H1 (cell line): ENCODE measurements around the gene ITPKC. TPM values are rescaled to one million over a fixed set of nuclear protein-coding genes. Genes with fewer than 3 reads are reported as not detected.

Experiments
- CTBP2 ChIP-seq: IDR thresholded peaks from 2 replicates; pipeline ENCODE4 v1.7.0; 2011; ENCODE audit warnings: borderline replicate concordance, mild to moderate bottlenecking, moderate library complexity, mixed read lengths, low read length; ENCODE audit not compliant: insufficient read depth, insufficient read length
- EGR1 ChIP-seq: IDR thresholded peaks from 2 replicates; pipeline ENCODE4 v1.6.1; 2011; ENCODE audit warnings: low read depth, low read length, borderline replicate concordance
- JUN ChIP-seq: IDR thresholded peaks from 2 replicates; pipeline ENCODE4 v1.6.1; 2011; ENCODE audit warnings: low read depth, mild to moderate bottlenecking, improper control_type of control experiment, low read length
- MAFK ChIP-seq: IDR thresholded peaks from 2 replicates; pipeline ENCODE4 v1.6.1; 2012; ENCODE audit warnings: low read depth, mild to moderate bottlenecking, improper control_type of control experiment, low read length
- MAX ChIP-seq: IDR thresholded peaks from 2 replicates; pipeline ENCODE4 v1.6.1; 2012; ENCODE audit warnings: inconsistent platforms
- PHF8 ChIP-seq: fragments of 200-600 bp; sonication (generic); conservative IDR thresholded peaks from 2 replicates; pipeline ENCODE4 v1.7.1; 2012; ENCODE audit warnings: low read depth, mild to moderate bottlenecking, inconsistent platforms, low read length, moderate library complexity
- POLR2AphosphoS5 ChIP-seq: IDR thresholded peaks from 2 replicates; pipeline ENCODE4 v1.6.1; 2011; ENCODE audit warnings: low read depth, low read length
- polyA plus RNA-seq, 7 experiments: library from polyadenylated mRNA; depleted of rRNA in 3 of 7; stranded (reverse) in 5 of 7; unstranded in 2 of 7; fragments of >200 nt in 5 of 7; fragments of 200-250 nt in 2 of 7; gene quantifications; 1 replicate in 5 of 7; 2 replicates in 1 of 7; 4 replicates in 1 of 7; pipeline versions ENCODE4 v1.2.1 to v1.2.3, GENCODE V29; 2011 to 2013; ENCODE audit warnings: missing spikeins in 2 of 7, mixed read lengths in 2 of 7
- total RNA-seq: library from RNA; stranded (reverse); fragmentation: NEBNext Ultra II Directional; extraction: Animal tissue kit (Norgen Biotek cat#: 25700); gene quantifications from 2 replicates; pipeline ENCODE4 v1.2.1, GENCODE V29; 2021

The ITPKC gene
- total and polyA plus RNA-seq, 2 of the 8 experiments (the other 6 are each of a cell fraction or from before 2014, with no cell fraction given): 5.2 to 8.9 TPM

- peak; percentile 99 for TF ChIP-seq MAX
- peak; percentile 90 for TF ChIP-seq POLR2AphosphoS5
- TF ChIP-seq PHF8: peak; percentile 39; the same call in 1 of the 2 replicates
- no peak for TF ChIP-seq CTBP2
- TF ChIP-seq EGR1: peak; percentile 32; the same call in 1 of the 2 replicates
- TF ChIP-seq JUN: no peak
- peak; percentile 90; the same call in 1 of the 2 replicates for TF ChIP-seq MAFK
These were observed 26.1 kb upstream of the ITPKC start (continued) for GRCh38 chr19:40690693-40691420.
